GM21515 (cell line): ENCODE results near the gene MTHFD1L.

Experiments
- ATAC-seq: cut with Tn5 transposase; IDR thresholded peaks from one replicate; pipeline ENCODE4 v1.9.1; 2021; ENCODE audit not compliant: unreplicated experiment

MTHFD1L gene

DNA sequence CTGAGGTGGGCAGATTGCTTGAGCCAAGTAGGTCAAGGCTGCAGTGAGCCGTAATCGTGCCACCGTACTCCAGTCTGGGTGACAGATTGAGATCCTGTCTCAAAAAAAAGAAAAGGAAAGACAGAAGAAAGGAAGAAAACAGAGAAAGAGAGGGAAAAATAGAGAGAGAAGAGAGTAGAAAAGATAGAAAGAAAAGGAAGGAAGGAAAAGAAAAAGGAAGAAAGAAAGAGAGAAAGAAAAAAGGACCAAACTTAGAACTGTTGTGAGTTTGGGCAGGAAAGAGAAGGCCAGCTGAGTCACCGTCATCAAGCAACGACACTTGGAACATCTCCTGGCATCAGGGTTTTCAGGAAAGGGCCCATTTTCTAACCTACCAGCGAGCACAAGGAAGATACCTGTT, 278.3 kb downstream of the MTHFD1L start:
- ATAC-seq = no peak

DNA sequence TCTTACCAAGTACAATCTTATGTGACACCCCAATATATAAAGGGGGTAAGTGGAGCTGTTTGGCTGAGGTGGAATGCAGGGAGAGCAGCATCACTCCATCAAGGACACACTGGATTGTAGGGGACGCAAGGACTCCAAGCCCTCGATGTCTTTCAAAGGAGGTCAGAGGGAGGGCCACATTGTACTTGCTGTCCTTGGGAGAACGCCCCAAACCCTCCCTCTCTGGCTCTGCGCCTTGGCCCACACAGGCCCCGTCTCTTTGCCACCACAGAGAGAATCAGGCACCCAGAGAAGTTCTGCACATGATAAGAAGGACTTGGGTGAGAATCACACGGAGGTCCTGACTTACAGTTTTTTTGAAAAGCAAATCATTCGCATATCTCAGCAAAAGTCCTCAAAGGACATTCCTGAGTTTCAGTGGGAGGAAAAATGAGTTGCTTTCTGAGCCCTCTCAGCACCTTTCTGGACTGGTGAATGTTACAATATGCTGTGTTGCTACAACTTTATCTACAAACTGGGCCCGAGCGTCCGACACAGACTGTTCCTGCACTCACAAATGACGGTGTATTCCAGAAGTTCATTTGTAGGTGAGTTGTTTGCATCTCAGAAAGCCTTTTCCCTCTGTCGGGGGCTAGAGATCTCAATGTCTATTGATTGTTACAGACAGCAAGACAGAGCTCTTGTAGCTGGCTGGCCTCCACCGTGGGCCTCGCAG, 281.8 kb downstream of the MTHFD1L start:
- no peak for ATAC-seq

DNA sequence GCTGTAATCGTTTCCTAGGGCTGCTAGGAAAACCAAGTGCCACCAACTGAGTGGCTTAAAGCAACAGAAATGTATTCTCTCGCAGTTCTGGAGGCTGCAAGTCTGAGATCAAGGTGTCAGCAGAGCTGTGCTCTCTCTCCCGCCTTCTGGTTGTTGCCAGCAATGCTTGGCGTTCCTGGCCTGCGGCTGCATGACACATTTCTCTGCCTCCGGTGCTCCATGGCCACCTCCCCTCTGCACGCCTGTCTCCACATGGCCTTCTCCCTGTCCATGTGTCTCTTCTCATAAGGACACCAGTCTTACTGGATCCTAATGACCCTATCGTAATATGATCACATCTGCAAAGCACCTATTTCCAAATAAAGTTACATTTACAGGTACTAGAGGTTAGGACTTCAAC, 282.6 kb downstream of the MTHFD1L start:
- no peak for ATAC-seq

DNA sequence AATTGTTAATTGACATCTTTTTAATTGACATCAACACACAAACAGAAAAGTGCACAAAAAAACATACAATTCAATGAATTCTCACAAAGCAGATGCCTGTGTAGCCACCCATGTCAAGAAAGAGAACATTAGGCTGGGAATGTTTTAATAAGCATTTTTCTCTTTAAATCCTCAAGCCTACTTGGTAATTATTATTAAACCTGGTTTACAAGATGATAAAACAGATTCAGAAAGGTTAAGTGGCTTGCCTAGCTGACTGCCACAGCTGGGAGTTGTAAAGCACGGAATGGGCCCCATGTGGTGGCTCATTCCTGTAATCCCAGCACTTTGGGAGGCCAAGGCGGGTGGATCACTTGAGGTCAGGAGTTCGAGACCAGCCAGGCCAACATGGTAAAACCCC, 284.3 kb downstream of the MTHFD1L start:
- no peak for ATAC-seq
